Measurements from ENCODE around the gene LDLRAD4.

The LDLRAD4 gene

DNA sequence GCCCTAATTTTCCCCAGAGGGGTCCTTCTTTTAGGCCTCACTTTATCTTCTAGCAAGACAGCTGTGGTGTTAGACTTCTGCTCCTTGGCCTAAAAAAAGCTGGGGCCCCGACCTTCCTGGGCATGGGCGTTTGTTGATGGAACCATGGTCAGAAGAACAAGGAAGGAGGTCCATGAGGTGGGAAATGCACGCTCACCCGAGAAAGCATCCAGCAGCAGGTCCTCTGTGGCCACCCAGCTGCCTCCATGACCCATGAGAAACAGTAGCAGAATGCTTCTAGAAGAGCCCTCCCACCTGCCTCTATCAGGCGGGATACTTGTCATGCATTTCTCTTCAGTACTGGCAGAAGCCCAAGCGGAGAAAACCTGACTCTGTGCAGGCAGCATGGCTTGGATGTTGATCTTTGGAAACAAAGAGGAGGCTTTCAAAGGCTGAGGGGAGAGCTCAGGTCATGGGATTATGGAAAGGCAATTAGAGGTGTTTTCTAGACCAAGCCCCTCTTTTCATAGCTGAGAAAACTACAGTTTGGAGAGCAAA is 258.7 kb downstream of the LDLRAD4 start:
- TF ChIP-seq GATA3 (IDR thresholded peaks at IDR 0.05; ENCODE audit: low read depth, low read length) (no peak), GATA2 (IDR thresholded peaks at IDR 0.05; ENCODE audit: low read depth, low read length) (no peak)

DNA sequence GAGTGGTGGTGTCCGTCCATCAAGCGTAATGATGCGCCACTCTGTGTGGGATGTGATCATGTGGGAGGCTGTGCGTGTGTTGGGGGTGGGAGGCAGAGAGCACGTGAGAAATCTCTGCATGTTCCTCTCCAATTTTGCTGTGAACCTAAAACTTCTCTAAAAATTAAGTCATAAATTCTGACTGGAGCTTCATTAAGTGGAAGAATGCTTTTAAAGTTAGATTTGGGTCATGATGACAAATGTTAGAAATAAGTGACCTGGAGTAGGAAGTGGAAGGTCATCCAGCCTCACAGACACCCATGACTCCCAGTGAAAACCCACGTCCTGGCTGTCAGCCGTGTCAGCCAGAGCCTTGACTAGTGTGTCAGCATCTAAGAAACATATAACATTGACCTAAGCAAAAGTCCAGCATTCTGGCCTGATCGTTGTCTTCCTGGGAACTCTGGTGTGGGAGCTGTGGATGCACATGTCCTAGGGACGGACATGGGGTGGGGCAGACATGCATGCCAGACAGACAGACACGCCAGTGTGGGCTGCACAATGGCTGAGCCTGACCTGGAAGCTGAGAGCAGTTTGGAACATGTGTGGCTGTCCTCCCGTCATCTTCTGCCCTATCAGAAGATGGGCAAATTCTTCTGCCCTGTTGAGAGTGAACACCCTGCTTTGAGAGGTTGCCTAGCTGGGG is 262.2 kb downstream of the LDLRAD4 start:
- TF ChIP-seq GATA2 (IDR thresholded peaks at IDR 0.05; ENCODE audit: low read depth, low read length) (no peak), GATA3 (IDR thresholded peaks at IDR 0.05; ENCODE audit: low read depth, low read length) (no peak)

DNA sequence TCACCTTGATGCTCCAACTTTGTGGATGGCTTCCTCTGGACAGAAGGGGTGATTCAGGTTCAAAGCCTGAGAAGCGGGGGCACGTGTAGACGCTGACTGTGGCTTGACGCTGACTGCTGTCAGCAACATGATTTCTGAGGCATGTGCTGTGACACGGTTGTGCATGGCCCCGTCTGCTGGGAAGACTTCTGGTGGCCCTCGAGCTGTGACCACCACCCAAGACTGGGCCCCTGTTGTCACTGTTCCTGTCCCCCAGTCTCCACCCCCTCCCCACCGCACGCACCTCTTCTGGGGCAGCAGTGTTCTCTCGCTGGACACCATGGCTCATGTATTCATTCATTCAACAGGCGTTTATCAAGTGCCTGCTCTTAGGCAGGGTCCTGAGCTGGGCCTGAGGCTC is 262.8 kb downstream of the LDLRAD4 start:
- no peak for TF ChIP-seq GATA2 (IDR thresholded peaks at IDR 0.05; ENCODE audit: low read depth, low read length)
- TF ChIP-seq GATA3 (IDR thresholded peaks at IDR 0.05; ENCODE audit: low read depth, low read length), result no peak

- TF ChIP-seq GATA3 (IDR thresholded peaks at IDR 0.05; ENCODE audit: low read depth, low read length) (no peak), GATA2 (IDR thresholded peaks at IDR 0.05; ENCODE audit: low read depth, low read length) (no peak)
Observed at GRCh38 chr18:13481820-13482617, 263.5 kb downstream of the LDLRAD4 start.

DNA sequence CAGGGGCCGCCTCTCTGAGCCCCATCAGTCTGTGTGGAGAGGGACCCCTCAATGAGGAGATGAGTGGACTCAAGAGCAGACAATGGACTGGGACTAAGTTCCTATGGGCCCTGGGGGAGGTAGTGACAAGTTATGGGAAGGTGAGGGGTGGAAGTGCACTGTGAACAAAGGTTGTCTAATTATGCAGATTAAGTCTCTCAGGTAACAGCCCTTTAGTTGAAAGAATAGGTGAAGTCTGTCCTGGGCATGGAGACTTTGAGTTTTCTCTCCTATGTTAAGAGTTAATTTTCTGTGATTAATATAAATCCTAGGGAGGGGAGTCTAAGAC is 264.0 kb downstream of the LDLRAD4 start:
- no peak for TF ChIP-seq GATA3 (IDR thresholded peaks at IDR 0.05; ENCODE audit: low read depth, low read length)
- no peak for TF ChIP-seq GATA2 (IDR thresholded peaks at IDR 0.05; ENCODE audit: low read depth, low read length)

DNA sequence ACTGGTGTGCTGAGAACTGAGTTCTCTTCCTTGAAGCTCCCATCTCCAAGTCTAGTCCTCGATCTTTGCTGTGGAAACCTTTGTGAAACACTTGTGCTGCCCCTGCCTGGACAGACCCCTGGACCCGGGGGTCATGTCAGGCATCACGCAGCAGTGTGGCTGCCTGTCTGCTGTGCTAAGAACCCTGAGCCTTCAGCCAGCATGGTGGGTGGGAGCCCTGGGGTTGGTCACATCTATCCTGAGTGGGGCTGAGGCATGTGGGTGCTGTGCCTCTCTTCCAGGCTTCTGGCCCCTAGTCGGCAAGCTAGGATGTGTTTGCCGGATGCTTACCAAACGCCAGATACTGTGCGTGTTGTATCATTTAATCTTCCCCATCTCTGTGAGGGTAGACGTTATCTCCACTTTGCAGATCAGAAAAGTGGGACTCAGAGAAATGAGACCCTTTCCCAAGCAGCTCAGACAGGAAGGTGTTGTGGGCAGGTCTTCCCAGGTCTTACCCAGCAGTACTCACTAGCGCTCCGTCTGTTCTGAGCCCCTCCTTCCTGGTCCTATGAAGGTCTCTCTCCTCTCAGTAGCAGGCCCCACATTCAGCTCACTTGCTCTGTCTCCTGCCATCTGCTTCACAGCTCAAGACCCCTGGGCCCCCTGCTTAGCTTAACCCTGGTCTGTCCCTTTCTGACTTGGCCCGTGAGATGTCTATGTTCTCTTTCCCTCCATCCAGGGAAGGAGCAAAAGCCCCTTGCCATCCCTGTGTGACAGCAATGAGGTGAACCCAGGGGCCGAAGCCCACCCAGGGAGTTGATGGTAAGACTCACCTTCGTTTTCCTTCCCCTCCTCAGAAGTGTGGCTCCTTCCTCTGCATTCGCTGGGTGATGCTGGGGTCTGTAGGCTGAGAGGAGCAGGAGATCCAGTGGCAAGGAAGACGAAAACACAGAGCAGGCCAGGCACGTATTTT is 265.0 kb downstream of the LDLRAD4 start:
- TF ChIP-seq GATA3 (IDR thresholded peaks at IDR 0.05; ENCODE audit: low read depth, low read length) (no peak), GATA2 (IDR thresholded peaks at IDR 0.05; ENCODE audit: low read depth, low read length) (no peak)

- TF ChIP-seq GATA3 (IDR thresholded peaks at IDR 0.05; ENCODE audit: low read depth, low read length) (no peak), GATA2 (IDR thresholded peaks at IDR 0.05; ENCODE audit: low read depth, low read length) (no peak)
Observed at GRCh38 chr18:13485182-13485581, 266.6 kb downstream of the LDLRAD4 start.

DNA sequence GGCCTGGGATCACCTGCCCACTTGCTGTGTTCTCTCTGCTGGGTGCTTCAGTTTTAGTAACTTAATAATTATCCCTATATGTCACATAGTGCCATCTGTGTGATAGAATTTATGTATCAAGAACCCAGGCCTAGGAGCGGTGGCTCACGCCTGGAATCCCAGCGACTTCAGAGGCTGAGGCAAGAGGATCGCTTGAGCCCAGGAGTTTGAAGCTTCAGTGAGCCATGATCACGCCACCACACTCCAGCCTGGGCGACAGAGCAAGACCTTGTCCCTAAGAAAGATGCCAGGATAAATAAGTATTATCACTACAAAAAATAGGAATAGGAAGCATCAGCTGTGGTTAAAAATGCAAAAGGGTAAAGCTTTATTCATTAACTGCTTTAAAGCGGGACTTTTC is 267.0 kb downstream of the LDLRAD4 start:
- TF ChIP-seq GATA3 (IDR thresholded peaks at IDR 0.05; ENCODE audit: low read depth, low read length) (no peak), GATA2 (IDR thresholded peaks at IDR 0.05; ENCODE audit: low read depth, low read length) (no peak)

DNA sequence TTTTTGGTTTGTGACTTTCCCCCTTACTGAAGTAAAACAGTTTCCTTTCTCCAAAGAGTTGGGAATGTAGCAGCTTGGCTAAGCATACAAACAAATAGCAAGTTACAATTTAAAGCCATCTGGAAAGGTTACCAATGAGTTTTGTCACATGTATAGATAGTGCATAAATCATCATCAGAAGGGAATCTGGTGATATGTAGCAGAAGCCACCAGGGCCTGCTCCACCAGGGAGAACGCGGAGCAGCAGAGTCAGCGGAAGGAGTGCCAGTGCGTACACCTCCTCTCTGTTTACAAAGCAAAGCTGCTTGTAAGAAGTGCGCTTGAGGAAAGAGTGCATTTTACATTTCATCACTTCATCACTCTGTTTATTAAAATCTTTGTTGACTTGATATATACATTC is 267.7 kb downstream of the LDLRAD4 start:
- no peak for TF ChIP-seq GATA3 (IDR thresholded peaks at IDR 0.05; ENCODE audit: low read depth, low read length)
- no peak for TF ChIP-seq GATA2 (IDR thresholded peaks at IDR 0.05; ENCODE audit: low read depth, low read length)

- no peak for TF ChIP-seq GATA3 (IDR thresholded peaks at IDR 0.05; ENCODE audit: low read depth, low read length)
- TF ChIP-seq GATA2 (IDR thresholded peaks at IDR 0.05; ENCODE audit: low read depth, low read length), result no peak
Observed at GRCh38 chr18:13486686-13487085, 268.1 kb downstream of the LDLRAD4 start.

GRCh38 chr18:13487237-13487636 is 268.7 kb downstream of the LDLRAD4 start:
- no peak for TF ChIP-seq GATA3 (IDR thresholded peaks at IDR 0.05; ENCODE audit: low read depth, low read length)
- no peak for TF ChIP-seq GATA2 (IDR thresholded peaks at IDR 0.05; ENCODE audit: low read depth, low read length)

GRCh38 chr18:13488281-13488929 is 269.8 kb downstream of the LDLRAD4 start:
- TF ChIP-seq GATA3 (IDR thresholded peaks at IDR 0.05; ENCODE audit: low read depth, low read length) (no peak), GATA2 (IDR thresholded peaks at IDR 0.05; ENCODE audit: low read depth, low read length) (no peak)

GRCh38 chr18:13491138-13491537 is 272.6 kb downstream of the LDLRAD4 start:
- TF ChIP-seq GATA2 (IDR thresholded peaks at IDR 0.05; ENCODE audit: low read depth, low read length) (no peak), GATA3 (IDR thresholded peaks at IDR 0.05; ENCODE audit: low read depth, low read length) (no peak)
